Endometrium (tissue), 2 donors: ENCODE results near the gene XYLT1.

Experiments used
- FAIRE-seq: peaks from 2 replicates; lab custom pipeline; 2012; peaks lifted over from hg19 to GRCh38; lab: Jason Lieb, UNC
- donor health status: control.
- donor health status: control.

XYLT1 gene

GRCh38 chr16:17283016-17283415, 187.7 kb downstream of the XYLT1 start:
- FAIRE-seq: no peak

DNA sequence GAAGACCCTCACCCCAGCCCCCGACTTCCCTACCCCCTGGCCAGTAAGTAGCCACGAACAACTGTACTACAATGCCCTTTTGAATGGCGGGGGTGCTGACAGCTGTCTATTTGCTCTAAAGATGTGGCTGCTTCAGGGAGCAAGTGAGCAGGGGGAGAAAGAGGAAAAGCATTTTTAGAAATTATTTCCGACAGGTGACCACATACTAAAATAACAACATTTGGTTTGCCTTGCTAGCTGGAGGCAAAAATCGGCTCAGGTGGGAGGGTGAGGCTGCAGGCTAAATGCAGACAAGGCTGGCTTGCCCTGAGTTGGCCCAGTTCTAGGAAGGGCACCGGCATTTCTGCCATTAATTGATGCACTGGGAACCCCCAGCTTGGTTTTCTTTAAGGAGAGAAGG, 188.5 kb downstream of the XYLT1 start:
- no peak for FAIRE-seq

DNA sequence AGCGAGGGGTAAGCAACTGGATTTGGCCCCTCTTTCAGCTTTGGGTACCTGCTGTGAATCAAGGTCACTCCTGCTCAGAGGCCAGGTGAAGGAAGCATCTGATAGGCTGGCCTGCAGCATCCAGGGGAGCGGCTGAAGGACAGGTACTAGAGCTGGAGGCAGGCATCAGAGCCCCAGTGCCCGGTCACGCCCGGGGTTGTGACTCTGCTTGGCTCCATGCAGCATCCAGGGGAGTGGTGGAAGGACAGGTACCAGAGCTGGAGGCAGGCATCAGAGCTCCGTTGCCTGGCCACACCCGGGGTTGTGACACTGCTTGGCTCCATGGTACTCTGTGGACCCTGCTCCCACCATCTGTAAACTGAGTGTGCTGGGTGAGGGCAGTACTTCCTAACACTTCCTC, 189.7 kb downstream of the XYLT1 start:
- no peak for FAIRE-seq

DNA sequence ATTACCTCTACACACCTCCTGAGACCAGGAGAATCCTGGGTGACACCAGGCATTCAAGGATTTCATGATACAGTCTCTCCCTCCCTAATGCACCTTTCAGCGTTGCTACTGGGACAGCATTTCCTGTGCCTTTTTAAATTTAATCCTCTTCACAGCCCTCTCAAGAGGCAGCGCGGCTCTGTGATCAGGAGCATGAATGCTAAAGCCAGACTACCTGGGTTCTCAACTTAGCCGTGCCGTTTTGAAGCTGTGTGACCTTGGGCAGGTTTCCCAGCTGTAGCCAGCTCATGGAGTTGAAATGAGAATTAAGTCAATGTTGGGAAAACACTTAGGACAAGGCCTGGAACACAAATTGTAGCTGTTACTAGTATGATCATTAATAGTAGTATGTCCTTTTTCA, 191.8 kb downstream of the XYLT1 start:
- no peak for FAIRE-seq

- FAIRE-seq: no peak
These were observed 192.8 kb downstream of the XYLT1 start for GRCh38 chr16:17277981-17278381.

DNA sequence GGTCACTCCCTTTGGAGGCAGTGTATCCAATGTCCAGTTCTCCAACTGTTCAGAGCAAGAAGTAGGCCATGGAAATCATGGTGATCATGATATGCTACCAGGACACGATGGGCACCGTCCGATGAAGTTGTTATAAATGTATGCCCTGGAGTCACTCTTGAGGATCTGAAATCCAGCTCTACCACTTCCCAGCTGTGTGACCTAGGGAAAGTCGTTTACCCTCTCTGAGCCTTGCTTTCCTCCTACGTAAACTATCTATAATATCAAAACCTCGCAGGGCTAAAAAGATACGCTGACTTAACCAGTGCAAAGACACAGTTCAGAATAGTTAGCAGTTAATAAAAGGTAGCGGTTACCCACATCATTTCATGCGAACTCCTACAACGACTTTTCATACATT, 194.2 kb downstream of the XYLT1 start:
- no peak for FAIRE-seq

GRCh38 chr16:17276010-17276530, 194.7 kb downstream of the XYLT1 start:
- FAIRE-seq: no peak

- FAIRE-seq: no peak
These were observed 195.4 kb downstream of the XYLT1 start for GRCh38 chr16:17275076-17276009.

DNA sequence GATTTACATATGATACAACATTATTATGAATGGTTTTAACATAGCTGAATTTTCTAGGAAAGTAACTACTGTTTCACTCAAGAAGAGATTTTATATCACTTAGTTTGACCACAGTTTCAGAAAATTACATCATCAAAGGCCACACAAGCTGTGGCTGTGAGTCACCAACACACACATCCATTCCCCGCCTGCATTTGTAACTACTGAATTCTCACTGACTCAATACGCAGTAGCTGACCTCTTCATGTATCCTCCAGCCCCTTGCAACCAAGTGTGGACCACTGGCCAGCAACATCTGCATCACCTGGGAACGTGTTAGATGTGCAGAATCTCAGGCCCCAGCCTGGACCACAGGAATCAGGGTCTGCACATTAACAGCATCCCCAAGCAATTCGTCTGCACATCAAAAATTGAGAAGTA, 197.6 kb downstream of the XYLT1 start:
- FAIRE-seq: no peak

- no peak for FAIRE-seq
These were observed 198.0 kb downstream of the XYLT1 start for GRCh38 chr16:17272716-17273115.

GRCh38 chr16:17271687-17272086, 199.1 kb downstream of the XYLT1 start:
- FAIRE-seq: no peak

DNA sequence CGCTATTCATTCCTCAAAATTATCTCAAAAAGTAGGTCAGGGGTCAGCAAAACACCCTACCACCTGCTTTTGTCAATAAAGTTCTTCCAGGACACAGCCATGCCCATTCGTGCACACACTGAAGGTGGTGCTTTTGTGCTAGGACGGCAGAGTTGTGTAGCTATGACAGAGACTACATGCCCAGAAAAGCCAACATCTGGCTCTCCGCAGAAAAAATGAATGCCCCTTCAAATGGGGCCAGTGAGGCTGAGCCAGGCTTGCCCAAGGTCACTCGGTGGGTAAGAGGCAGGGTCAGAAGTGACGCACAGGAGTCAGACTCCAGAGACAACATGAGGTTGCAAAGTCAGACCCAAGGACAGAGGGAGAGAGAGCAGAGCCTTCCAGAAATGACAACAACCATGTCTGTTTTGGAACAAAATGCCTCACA, 200.1 kb downstream of the XYLT1 start:
- no peak for FAIRE-seq

GRCh38 chr16:17270111-17270510, 200.6 kb downstream of the XYLT1 start:
- FAIRE-seq: no peak

GRCh38 chr16:17269439-17269838, 201.3 kb downstream of the XYLT1 start:
- no peak for FAIRE-seq

DNA sequence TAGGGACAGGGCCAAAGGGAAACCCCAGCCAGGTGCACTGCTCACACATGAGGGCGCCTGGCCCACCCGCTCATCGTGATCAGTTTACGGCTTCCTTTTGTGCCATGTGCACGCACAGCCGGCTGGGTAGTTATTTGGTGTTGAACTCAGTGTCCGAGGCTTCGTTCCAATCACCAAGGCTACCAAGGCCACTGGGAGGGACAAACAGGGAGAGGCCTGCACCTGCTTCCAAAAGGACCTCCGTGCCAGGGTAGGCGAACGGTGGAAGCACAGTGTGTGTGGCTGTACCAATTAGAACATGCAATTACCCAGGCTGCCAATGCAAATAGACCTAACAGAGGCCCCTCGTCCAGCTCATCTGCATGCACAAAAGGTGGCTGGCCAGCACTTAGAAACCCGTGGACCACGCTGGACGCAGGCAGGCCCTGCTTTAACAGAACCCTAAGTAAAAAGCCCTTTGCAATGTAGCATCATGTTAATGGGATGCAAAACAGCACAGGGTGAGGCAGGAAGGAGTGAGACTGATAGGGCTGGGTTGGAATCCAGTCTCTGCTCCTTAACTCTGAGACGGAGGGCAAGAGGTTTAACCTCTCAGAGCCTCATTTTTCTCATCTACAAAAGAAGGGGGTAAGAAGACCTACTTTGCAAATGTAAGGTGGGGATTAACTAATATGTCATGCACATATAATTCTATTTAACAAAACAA, 204.0 kb downstream of the XYLT1 start:
- FAIRE-seq: no peak

GRCh38 chr16:17265154-17265553, 205.6 kb downstream of the XYLT1 start:
- no peak for FAIRE-seq

DNA sequence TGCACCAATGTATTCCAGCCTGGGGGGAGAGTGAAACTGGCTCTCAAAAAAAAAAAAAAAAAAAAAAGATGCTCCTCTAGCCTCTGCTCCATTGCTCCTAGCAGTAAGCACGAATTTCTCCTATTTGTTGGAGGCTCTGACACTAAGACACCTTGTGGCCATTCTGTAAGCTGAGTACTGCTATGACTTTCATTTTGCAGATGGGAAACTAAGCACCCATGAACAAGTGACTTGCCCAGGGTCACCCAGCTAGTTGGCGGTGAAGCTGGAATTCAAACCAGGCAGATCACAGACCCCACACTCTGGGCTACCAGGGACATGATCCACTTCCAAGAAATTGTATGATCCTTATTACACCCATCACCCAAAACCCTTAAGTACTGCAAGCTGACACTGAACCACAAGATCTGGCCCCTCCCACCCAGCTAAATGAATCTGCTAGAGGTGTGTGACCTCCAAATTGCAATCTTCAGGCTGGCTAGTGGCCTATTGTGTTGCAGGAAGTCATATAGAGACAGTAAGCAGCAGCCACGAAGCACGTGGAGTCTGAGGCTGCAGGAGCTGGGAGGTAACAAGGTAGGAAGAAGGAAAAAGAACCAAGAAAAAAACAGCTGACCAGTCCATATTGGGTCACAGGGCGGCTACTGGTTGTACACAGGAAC, 209.4 kb downstream of the XYLT1 start:
- FAIRE-seq: no peak

DNA sequence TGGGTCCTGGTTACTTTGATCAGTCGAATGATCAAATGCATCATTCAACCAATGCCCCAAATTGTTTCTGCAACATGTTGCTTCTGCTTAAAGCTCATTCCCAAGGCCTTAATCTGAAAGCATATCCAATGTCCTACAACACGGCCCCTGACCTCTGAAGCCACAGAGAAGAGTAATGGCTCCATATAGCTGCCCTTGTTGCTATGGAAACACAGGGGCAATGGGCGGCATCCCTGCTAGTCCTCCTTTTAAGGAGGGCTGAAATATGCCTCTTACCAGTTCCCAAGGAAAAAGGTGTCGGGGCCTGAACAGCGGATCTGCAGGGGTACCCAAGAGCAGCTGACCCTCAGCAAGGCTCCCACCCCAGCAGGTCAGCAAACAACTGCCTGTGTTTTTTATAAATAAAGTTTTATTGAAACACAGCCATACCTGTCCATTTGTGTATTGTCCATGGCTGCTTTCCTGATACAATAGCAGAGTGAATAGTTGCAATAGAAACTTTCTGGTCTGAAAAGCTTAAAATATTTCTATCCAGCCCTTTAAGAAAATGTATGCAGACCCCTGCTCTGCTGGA, 210.4 kb downstream of the XYLT1 start:
- no peak for FAIRE-seq

- no peak for FAIRE-seq
These were observed 210.9 kb downstream of the XYLT1 start for GRCh38 chr16:17259751-17260270.

- no peak for FAIRE-seq
These were observed 211.7 kb downstream of the XYLT1 start for GRCh38 chr16:17258848-17259713.

DNA sequence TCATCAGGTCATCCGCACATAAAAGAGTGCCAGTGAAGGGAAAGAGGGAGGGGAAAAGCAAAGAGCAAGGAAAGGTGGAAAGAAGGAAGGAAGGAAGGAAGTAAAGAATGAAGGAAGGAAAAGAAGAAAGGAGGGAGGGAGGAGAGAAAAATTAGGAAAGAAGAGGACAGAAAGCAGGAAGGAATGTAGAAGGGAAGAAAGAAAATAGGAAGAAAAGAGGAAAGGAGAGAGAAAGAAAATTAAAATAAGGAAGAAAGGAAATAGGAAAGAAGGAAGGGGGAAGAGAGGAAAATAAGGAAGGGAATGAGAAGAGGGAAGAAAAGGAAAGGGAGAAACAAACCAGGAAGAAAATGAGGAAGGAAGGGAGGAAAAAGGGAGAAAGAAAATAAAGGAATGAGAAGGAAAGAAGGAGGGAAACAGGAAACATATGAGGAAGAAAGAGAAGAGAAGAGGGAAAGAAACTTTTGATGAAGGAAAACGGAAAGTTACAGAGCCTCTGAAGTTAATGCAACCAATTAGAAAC, 212.6 kb downstream of the XYLT1 start:
- no peak for FAIRE-seq
